ENCODE results near the gene ANGPT4.
"Not testable (repeated sequence)": the region's sequence is repeated elsewhere in the genome, so short reads cannot be mapped to it uniquely, and the experiment has no call there.

Gene ANGPT4

GRCh38 chr20:831251-831650 is 84.9 kb downstream of the ANGPT4 start:
- POLR2A ChIA-PET (ENCODE audit: low non-redundant PET), result no interaction called here
- CTCF ChIA-PET, result no interaction called here
- no peak for TF ChIP-seq CTCF (conservative IDR thresholded peaks at IDR 0.05; ENCODE audit: low read depth)
- DNase-seq (ENCODE audit: low spot score), result no peak
- H3K27ac ChIP-seq, result no peak overlapping the region

- no peak overlapping the region for H3K27ac ChIP-seq
- ChIA-PET CTCF (no interaction called here), POLR2A (ENCODE audit: low non-redundant PET) (no interaction called here)
- no peak for TF ChIP-seq CTCF (conservative IDR thresholded peaks at IDR 0.05; ENCODE audit: low read depth)
- no peak for DNase-seq (ENCODE audit: low spot score)
Observed at GRCh38 chr20:830011-830521, 86.1 kb downstream of the ANGPT4 start.

- no peak overlapping the region for H3K27ac ChIP-seq
- POLR2A ChIA-PET (ENCODE audit: low non-redundant PET), result no interaction called here
- DNase-seq (ENCODE audit: low spot score), result no peak
- TF ChIP-seq CTCF (conservative IDR thresholded peaks at IDR 0.05; ENCODE audit: low read depth), result no peak
- CTCF ChIA-PET, result no interaction called here
Observed at GRCh38 chr20:829551-829950, 86.6 kb downstream of the ANGPT4 start.

GRCh38 chr20:828987-829386 is 87.1 kb downstream of the ANGPT4 start:
- H3K27ac ChIP-seq, result no peak overlapping the region
- CTCF ChIA-PET, result no interaction called here
- POLR2A ChIA-PET (ENCODE audit: low non-redundant PET), result no interaction called here
- DNase-seq (ENCODE audit: low spot score), result no peak
- no peak for TF ChIP-seq CTCF (conservative IDR thresholded peaks at IDR 0.05; ENCODE audit: low read depth)

GRCh38 chr20:827981-828380 is 88.2 kb downstream of the ANGPT4 start:
- POLR2A ChIA-PET (ENCODE audit: low non-redundant PET), result not testable (repeated sequence)
- CTCF ChIA-PET, result interaction anchor here (0.7 kb wide), 1 partner anchor 46 kb away, joined by 4 read pairs; no protein-coding TSS in a partner anchor

GRCh38 chr20:826695-827323 is 89.3 kb downstream of the ANGPT4 start:
- no peak for DNase-seq (ENCODE audit: low spot score)
- POLR2A ChIA-PET (ENCODE audit: low non-redundant PET), result no interaction called here
- TF ChIP-seq CTCF (conservative IDR thresholded peaks at IDR 0.05; ENCODE audit: low read depth), result no peak
- CTCF ChIA-PET, result interaction anchor here (1.1 to 1.2 kb wide), 2 partner anchors 8 to 146 kb away, joined by 4 to 5 read pairs; no protein-coding TSS in a partner anchor
- H3K27ac ChIP-seq, result no peak overlapping the region

More at GRCh38 chr20:827981-828380, 88.2 kb downstream of the ANGPT4 start:
- not testable (repeated sequence) for H3K27ac ChIP-seq; DNase-seq (ENCODE audit: low spot score)

- ChIA-PET CTCF (interaction anchor here (0.6 to 1.2 kb wide), 4 partner anchors 147 to 1260 kb away, joined by 3 to 5 read pairs (median 4); no protein-coding TSS in a partner anchor), POLR2A (ENCODE audit: low non-redundant PET) (no interaction called here)
- no peak overlapping the region for H3K27ac ChIP-seq
- DNase-seq (ENCODE audit: low spot score), result no peak
- TF ChIP-seq CTCF (conservative IDR thresholded peaks at IDR 0.05; ENCODE audit: low read depth), result no peak
Observed at GRCh38 chr20:825710-826421, 90.3 kb downstream of the ANGPT4 start.

All from RWPE1 (cell line).